Myocyte (in vitro differentiated cells): ENCODE measurements around the gene SHISA5. TPM values are rescaled to one million over a fixed set of nuclear protein-coding genes. Genes with fewer than 3 reads are reported as not detected.

Source experiments
- DNase-seq: peaks from one replicate; pipeline ENCODE4 v3.0.0-alpha.2; 2012; ENCODE audit warnings: low read depth
- microRNA-seq: library from miRNA; unstranded; fragments of <30 nt; microRNA quantifications from one replicate; pipeline ENCODE4, GENCODE V29; 2016
- total RNA-seq: library from RNA; depleted of rRNA; stranded (reverse); fragments of >200 nt; gene quantifications from 2 replicates; pipeline ENCODE4 v1.2.3, GENCODE V29; 2014

SHISA5 gene
- total RNA-seq, 1 donor from 2014 or later: 101 TPM

- no peak for DNase-seq
Measured at GRCh38 chr3:48419149-48419548, 84.8 kb downstream of the SHISA5 start.

GRCh38 chr3:48418651-48419050, 85.3 kb downstream of the SHISA5 start:
- DNase-seq: no peak

GRCh38 chr3:48418140-48418539, 85.8 kb downstream of the SHISA5 start:
- no peak for DNase-seq

Small RNA genes lying within 50 kb of the gene (microRNA-seq; reads per million reads assigned to microRNA genes)
- not detected for gene MIR6823

Other genes with a start within 250 kb of the SHISA5 start
- 21.0 and 24.1 TPM in 2 replicates for gene NME6, start 202.8 kb downstream of the SHISA5 start, total RNA-seq
- gene SPINK8, start 170.5 kb downstream of the SHISA5 start, total RNA-seq: not detected in 2 replicates
- 0.21 TPM in 1 of 2 replicates, not detected in the other for gene FBXW12, start 132.0 kb downstream of the SHISA5 start, total RNA-seq
- gene PLXNB1, start 74.1 kb downstream of the SHISA5 start, total RNA-seq: 59.2 and 75.7 TPM in 2 replicates
- 26.2 and 39.4 TPM in 2 replicates for gene CCDC51, start 64.1 kb downstream of the SHISA5 start, total RNA-seq
- gene TMA7, start 63.9 kb downstream of the SHISA5 start, total RNA-seq: 195 and 221 TPM in 2 replicates
- gene ATRIP, start 57.4 kb downstream of the SHISA5 start, total RNA-seq: 7.8 and 10.4 TPM in 2 replicates
- gene PFKFB4, start 52.6 kb upstream of the SHISA5 start, total RNA-seq: 7.0 and 8.1 TPM in 2 replicates
- 0.11 and 0.31 TPM in 2 replicates for gene UCN2, start 59.6 kb upstream of the SHISA5 start, total RNA-seq
- 7.1 and 11.1 TPM in 2 replicates for gene COL7A1, start 91.2 kb upstream of the SHISA5 start, total RNA-seq
- 390 and 418 TPM in 2 replicates for gene UQCRC1, start 105.5 kb upstream of the SHISA5 start, total RNA-seq
- not detected in 2 replicates for gene TMEM89, start 117.6 kb upstream of the SHISA5 start, total RNA-seq
- gene SLC26A6, start 131.3 kb upstream of the SHISA5 start, total RNA-seq: 18.0 and 23.2 TPM in 2 replicates
- gene CELSR3, start 158.7 kb upstream of the SHISA5 start, total RNA-seq: 2.0 and 3.2 TPM in 2 replicates
- 23.8 and 45.5 TPM in 2 replicates for gene NCKIPSD, start 181.7 kb upstream of the SHISA5 start, total RNA-seq
- 53.1 and 55.0 TPM in 2 replicates for gene IP6K2, start 213.0 kb upstream of the SHISA5 start, total RNA-seq